BE2C (cell line): ENCODE data around the gene SWSAP1.

ENCODE experiments used
- DNase-seq: peaks from one replicate; pipeline ENCODE4 v3.0.0-alpha.2; 2020
- H3K27me3 ChIP-seq: fragments of 250-450 bp; sonication (Bioruptor Pico); 2 replicates; pipeline ENCODE4 v1.5.1; 2020; ENCODE audit warnings: mild to moderate bottlenecking
- H3K36me3 ChIP-seq: fragments of 250-450 bp; sonication (Bioruptor Pico); 2 replicates; pipeline ENCODE4 v1.5.1; 2020; ENCODE audit warnings: mild to moderate bottlenecking
- H3K4me1 ChIP-seq: fragments of 250-450 bp; sonication (Bioruptor Pico); 2 replicates; pipeline ENCODE4 v1.5.1; 2020
- H3K4me3 ChIP-seq: 2 replicates; pipeline ENCODE4 v1.5.1; 2011; ENCODE audit warnings: low read depth, low read length
- H3K9me3 ChIP-seq: fragments of 250-450 bp; sonication (Bioruptor Pico); 2 replicates; pipeline ENCODE4 v1.5.1; 2020
- TF ChIP-seq, protein P1 (sequence below): IDR thresholded peaks from 2 replicates; pipeline ENCODE4 v1.5.1; 2012; ENCODE audit warnings: mild to moderate bottlenecking, low read depth, low read length

The SWSAP1 gene

GRCh38 chr19:11390933-11391680 is 16.6 kb downstream of the SWSAP1 start:
- TF ChIP-seq, protein P1, sequence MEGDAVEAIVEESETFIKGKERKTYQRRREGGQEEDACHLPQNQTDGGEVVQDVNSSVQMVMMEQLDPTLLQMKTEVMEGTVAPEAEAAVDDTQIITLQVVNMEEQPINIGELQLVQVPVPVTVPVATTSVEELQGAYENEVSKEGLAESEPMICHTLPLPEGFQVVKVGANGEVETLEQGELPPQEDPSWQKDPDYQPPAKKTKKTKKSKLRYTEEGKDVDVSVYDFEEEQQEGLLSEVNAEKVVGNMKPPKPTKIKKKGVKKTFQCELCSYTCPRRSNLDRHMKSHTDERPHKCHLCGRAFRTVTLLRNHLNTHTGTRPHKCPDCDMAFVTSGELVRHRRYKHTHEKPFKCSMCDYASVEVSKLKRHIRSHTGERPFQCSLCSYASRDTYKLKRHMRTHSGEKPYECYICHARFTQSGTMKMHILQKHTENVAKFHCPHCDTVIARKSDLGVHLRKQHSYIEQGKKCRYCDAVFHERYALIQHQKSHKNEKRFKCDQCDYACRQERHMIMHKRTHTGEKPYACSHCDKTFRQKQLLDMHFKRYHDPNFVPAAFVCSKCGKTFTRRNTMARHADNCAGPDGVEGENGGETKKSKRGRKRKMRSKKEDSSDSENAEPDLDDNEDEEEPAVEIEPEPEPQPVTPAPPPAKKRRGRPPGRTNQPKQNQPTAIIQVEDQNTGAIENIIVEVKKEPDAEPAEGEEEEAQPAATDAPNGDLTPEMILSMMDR, result no peak
- H3K4me3 ChIP-seq, result no peak overlapping the region
- no peaks in the 10 kb centered on the region for H3K9me3 ChIP-seq
- H3K36me3 ChIP-seq, result no peaks in the 10 kb centered on the region
- no peaks in the 10 kb centered on the region for H3K4me1 ChIP-seq
- no peak for DNase-seq
- H3K27me3 ChIP-seq, result no peaks in the 10 kb centered on the region

GRCh38 chr19:11397089-11397610 is 22.7 kb downstream of the SWSAP1 start:
- DNase-seq, result no peak
- Histone ChIP-seq H3K27me3 (no peaks in the 10 kb centered on the region), H3K4me3 (no peak overlapping the region), H3K9me3 (no peaks in the 10 kb centered on the region), H3K36me3 (no peaks in the 10 kb centered on the region), H3K4me1 (no peaks in the 10 kb centered on the region)
- TF ChIP-seq, protein P1, result no peak

- Histone ChIP-seq H3K27me3 (no peaks in the 10 kb centered on the region), H3K36me3 (no peaks in the 10 kb centered on the region), H3K4me3 (no peak overlapping the region), H3K9me3 (no peaks in the 10 kb centered on the region), H3K4me1 (no peaks in the 10 kb centered on the region)
- TF ChIP-seq, protein P1, result no peak
- no peak for DNase-seq
Observed at GRCh38 chr19:11399667-11400066, 25.2 kb downstream of the SWSAP1 start.

DNA sequence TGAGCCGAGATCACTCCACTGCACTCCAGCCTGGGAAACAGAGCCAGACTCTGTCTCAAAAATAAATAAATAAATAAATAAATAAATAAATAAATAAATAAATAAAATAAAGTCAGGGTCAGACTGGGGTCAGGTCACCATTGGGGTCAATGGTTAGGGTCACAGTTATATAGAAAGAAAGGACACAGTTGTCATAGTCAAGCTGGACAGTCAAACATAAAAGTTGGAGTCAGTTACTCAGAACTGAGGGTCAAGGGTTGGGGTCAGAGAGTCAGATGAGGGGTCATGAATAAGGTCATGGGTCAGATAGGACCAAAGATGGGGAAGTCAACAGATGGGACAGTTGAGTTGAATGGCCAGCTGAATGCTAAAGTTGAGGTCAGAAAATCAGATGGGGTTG is 26.3 kb downstream of the SWSAP1 start:
- no peak for DNase-seq
- Histone ChIP-seq H3K36me3 (no peaks in the 10 kb centered on the region), H3K4me3 (no peak overlapping the region), H3K27me3 (no peaks in the 10 kb centered on the region), H3K4me1 (peaks cover 3% of the 10 kb centered on the region; the same call in 1 of the 2 replicates), H3K9me3 (no peaks in the 10 kb centered on the region)
- TF ChIP-seq, protein P1, result no peak

GRCh38 chr19:11401808-11402543 is 27.5 kb downstream of the SWSAP1 start:
- H3K4me1 ChIP-seq, result peaks cover 3% of the 10 kb centered on the region; the same call in 1 of the 2 replicates
- no peaks in the 10 kb centered on the region; the same call in 1 of the 2 replicates for H3K27me3 ChIP-seq
- H3K9me3 ChIP-seq, result no peaks in the 10 kb centered on the region
- no peak for DNase-seq
- H3K4me3 ChIP-seq, result no peak overlapping the region
- no peaks in the 10 kb centered on the region for H3K36me3 ChIP-seq
- TF ChIP-seq, protein P1, result no peak
